ENCODE measurements around the gene KIF19.
A peak's percentile ranks its signal among the peaks of the same experiment; 100 is the strongest.

The KIF19 gene

GRCh38 chr17:74349120-74349519 is 23.1 kb downstream of the KIF19 start:
- TF ChIP-seq CTCF (IDR thresholded peaks at IDR 0.05; ENCODE audit: insufficient read depth, low read length) (no peak), POLR2AphosphoS5 (IDR thresholded peaks at IDR 0.05; ENCODE audit: low read depth) (no peak), SPI1 (IDR thresholded peaks at IDR 0.05; ENCODE audit: borderline replicate concordance, low read depth) (no peak), GABPA (IDR thresholded peaks at IDR 0.05; ENCODE audit: low read depth) (no peak), REST (IDR thresholded peaks at IDR 0.05; ENCODE audit: insufficient replicate concordance, low read depth) (no peak)
- no peak for DNase-seq (ENCODE audit: low read depth in 1 of 2, low spot score in 1 of 2)
- H3K27me3 ChIP-seq (ENCODE audit: insufficient read depth, poor library complexity, severe bottlenecking), result peaks cover 39% of the 10 kb centered on the region

GRCh38 chr17:74350486-74350885 is 24.5 kb downstream of the KIF19 start:
- Histone ChIP-seq H3K27me3 (ENCODE audit: insufficient read depth, poor library complexity, severe bottlenecking) (peaks cover 45% of the 10 kb centered on the region), H3K4me3 (replicated peaks; ENCODE audit: insufficient read depth, low read length) (no peak overlapping the region), H3K27ac (replicated peaks) (no peak overlapping the region)
- DNase-seq (ENCODE audit: low read depth in 1 of 2, low spot score in 1 of 2), result no peak
- no peak for TF ChIP-seq CTCF (IDR thresholded peaks at IDR 0.05; ENCODE audit: insufficient read depth, low read length)
- TF ChIP-seq SPI1 (IDR thresholded peaks at IDR 0.05; ENCODE audit: borderline replicate concordance, low read depth), result no peak
- no peak for TF ChIP-seq GABPA (IDR thresholded peaks at IDR 0.05; ENCODE audit: low read depth)
- no peak for TF ChIP-seq POLR2AphosphoS5 (IDR thresholded peaks at IDR 0.05; ENCODE audit: low read depth)
- TF ChIP-seq REST (IDR thresholded peaks at IDR 0.05; ENCODE audit: insufficient replicate concordance, low read depth), result no peak

More at GRCh38 chr17:74349120-74349519, 23.1 kb downstream of the KIF19 start:
- H3K27ac ChIP-seq (replicated peaks), result no peak overlapping the region
- H3K4me3 ChIP-seq (replicated peaks; ENCODE audit: insufficient read depth, low read length), result no peak overlapping the region

- no peak for TF ChIP-seq CTCF (IDR thresholded peaks at IDR 0.05; ENCODE audit: insufficient read depth, low read length)
- Histone ChIP-seq H3K27me3 (ENCODE audit: insufficient read depth, poor library complexity, severe bottlenecking) (peaks cover 57% of the 10 kb centered on the region), H3K27ac (replicated peaks) (no peak overlapping the region), H3K4me3 (replicated peaks; ENCODE audit: insufficient read depth, low read length) (no peak overlapping the region)
- peak in 1 of 2 experiments; percentile 16 for DNase-seq (ENCODE audit: low read depth in 1 of 2, low spot score in 1 of 2)
Measured at GRCh38 chr17:74351552-74352210, 25.7 kb downstream of the KIF19 start.
